ENCODE data around the gene NLRP12.

DNA sequence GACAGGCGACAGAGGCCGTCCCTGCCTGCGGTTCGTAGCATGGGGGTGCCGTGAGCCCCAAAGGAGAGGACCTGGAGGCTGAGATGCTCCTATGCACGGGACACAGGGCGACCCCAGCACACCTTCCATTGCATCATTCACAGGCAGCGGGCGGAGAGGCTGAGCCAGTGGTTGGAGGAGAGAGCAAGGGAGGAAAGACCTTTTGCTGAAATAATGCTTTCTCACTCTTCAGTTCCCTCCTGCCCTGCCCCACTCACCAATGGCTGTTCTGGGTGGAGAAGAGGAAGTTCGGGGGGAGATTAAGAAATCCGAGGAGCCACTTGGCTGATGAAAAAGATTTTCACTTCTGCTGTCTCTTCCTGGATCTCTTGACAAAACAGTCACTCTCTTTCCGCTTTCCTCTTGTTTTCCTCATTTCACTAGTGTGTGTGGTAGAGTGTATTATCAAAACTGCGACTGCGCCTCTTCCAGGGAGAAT is at the start of gene NLRP12:
- TF ChIP-seq, protein P1, sequence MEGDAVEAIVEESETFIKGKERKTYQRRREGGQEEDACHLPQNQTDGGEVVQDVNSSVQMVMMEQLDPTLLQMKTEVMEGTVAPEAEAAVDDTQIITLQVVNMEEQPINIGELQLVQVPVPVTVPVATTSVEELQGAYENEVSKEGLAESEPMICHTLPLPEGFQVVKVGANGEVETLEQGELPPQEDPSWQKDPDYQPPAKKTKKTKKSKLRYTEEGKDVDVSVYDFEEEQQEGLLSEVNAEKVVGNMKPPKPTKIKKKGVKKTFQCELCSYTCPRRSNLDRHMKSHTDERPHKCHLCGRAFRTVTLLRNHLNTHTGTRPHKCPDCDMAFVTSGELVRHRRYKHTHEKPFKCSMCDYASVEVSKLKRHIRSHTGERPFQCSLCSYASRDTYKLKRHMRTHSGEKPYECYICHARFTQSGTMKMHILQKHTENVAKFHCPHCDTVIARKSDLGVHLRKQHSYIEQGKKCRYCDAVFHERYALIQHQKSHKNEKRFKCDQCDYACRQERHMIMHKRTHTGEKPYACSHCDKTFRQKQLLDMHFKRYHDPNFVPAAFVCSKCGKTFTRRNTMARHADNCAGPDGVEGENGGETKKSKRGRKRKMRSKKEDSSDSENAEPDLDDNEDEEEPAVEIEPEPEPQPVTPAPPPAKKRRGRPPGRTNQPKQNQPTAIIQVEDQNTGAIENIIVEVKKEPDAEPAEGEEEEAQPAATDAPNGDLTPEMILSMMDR (IDR thresholded peaks at IDR 0.05): no peak
- no peak for TF ChIP-seq FOXP4 (CRISPR knock-in tag; IDR thresholded peaks at IDR 0.05)
- TF ChIP-seq TEAD1 (CRISPR knock-in tag; IDR thresholded peaks at IDR 0.05): no peak
- no peak for TF ChIP-seq SP1 (CRISPR knock-in tag; conservative IDR thresholded peaks at IDR 0.05)
- no peak for TF ChIP-seq ESRRA (CRISPR knock-in tag; IDR thresholded peaks at IDR 0.05; ENCODE audit: borderline replicate concordance)
- no peak for TF ChIP-seq ELF4 (CRISPR knock-in tag; IDR thresholded peaks at IDR 0.05; ENCODE audit: low read depth)
- no peak for TF ChIP-seq GRHL2 (CRISPR knock-in tag; IDR thresholded peaks at IDR 0.05; ENCODE audit: insufficient replicate concordance, severe bottlenecking)
- no peak for TF ChIP-seq NFYB (CRISPR knock-in tag; conservative IDR thresholded peaks at IDR 0.05; ENCODE audit: low read depth)
- TF ChIP-seq, protein P2, sequence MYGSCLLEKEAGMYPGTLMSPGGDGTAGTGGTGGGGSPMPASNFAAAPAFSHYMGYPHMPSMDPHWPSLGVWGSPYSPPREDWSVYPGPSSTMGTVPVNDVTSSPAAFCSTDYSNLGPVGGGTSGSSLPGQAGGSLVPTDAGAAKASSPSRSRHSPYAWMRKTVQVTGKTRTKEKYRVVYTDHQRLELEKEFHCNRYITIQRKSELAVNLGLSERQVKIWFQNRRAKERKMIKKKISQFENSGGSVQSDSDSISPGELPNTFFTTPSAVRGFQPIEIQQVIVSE (CRISPR knock-in tag; IDR thresholded peaks at IDR 0.05; ENCODE audit: borderline replicate concordance): no peak
- TF ChIP-seq NR3C1 (CRISPR knock-in tag; conservative IDR thresholded peaks at IDR 0.05; ENCODE audit: low read depth): no peak
- no peak for TF ChIP-seq USF2 (CRISPR knock-in tag; IDR thresholded peaks at IDR 0.05)
- TF ChIP-seq TEAD4 (CRISPR knock-in tag; IDR thresholded peaks at IDR 0.05): no peak
- TF ChIP-seq ATF2 (CRISPR knock-in tag; IDR thresholded peaks at IDR 0.05; ENCODE audit: borderline replicate concordance, low read depth): no peak

Measured in WTC11 (cell line).